Epithelial cell of esophagus (primary cell): ENCODE results near the gene KANSL1L.

Experiments used
- DNase-seq: peaks from one replicate; pipeline ENCODE4 v3.0.0; 2010; ENCODE audit warnings: low read depth
- H3K4me3 ChIP-seq: 2 replicates; pipeline ENCODE4 v1.5.1; 2011; ENCODE audit warnings: mild to moderate bottlenecking, low read length, control low read depth
- TF ChIP-seq, protein P1 (sequence below): IDR thresholded peaks from 2 replicates; pipeline ENCODE4 v1.5.1; 2011; ENCODE audit warnings: low read depth, mild to moderate bottlenecking, low read length, control low read depth, inconsistent platforms; ENCODE audit not compliant: insufficient read depth; ENCODE audit errors: missing control alignments

KANSL1L gene

DNA sequence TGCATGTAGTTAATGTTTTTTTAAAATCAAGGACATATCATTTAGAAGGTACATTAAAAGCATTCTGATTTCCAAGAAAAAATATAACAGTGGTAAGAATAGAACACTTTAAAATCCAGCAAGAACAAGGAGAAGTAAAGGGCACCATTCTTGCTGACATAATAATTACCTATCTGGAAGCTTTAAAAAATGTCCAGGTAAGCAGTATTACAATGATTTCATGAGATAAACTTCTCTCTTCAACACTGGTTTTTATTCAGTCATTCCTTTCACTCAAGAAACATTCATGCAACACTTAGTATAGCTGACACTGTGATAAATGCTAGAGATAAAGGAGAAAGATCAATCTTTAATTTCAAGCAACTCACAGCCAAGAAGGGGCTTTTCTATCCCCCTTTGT is 2.9 kb upstream of the KANSL1L start:
- no peak for DNase-seq
- TF ChIP-seq, protein P1, sequence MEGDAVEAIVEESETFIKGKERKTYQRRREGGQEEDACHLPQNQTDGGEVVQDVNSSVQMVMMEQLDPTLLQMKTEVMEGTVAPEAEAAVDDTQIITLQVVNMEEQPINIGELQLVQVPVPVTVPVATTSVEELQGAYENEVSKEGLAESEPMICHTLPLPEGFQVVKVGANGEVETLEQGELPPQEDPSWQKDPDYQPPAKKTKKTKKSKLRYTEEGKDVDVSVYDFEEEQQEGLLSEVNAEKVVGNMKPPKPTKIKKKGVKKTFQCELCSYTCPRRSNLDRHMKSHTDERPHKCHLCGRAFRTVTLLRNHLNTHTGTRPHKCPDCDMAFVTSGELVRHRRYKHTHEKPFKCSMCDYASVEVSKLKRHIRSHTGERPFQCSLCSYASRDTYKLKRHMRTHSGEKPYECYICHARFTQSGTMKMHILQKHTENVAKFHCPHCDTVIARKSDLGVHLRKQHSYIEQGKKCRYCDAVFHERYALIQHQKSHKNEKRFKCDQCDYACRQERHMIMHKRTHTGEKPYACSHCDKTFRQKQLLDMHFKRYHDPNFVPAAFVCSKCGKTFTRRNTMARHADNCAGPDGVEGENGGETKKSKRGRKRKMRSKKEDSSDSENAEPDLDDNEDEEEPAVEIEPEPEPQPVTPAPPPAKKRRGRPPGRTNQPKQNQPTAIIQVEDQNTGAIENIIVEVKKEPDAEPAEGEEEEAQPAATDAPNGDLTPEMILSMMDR: no peak
- no peak overlapping the region for H3K4me3 ChIP-seq

DNA sequence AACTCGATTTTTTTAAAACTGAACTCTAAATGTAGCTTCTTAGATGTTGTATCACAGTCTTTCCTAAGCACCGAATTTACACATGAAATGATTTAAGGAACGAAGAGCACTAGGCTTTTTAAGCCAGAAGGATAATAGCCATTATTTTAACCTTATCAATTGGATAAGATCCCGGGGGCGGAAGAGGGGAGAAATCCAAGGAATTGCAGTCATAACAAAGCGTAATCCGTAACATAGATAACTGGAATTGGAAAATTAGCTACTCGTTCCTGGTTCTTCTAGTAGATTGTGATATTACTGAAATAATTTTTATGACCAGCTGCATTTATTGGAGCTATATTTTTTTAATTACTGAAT is 988 bp upstream of the KANSL1L start:
- TF ChIP-seq, protein P1: no peak
- H3K4me3 ChIP-seq: peak overlapping the region; percentile 55
- no peak for DNase-seq

DNA sequence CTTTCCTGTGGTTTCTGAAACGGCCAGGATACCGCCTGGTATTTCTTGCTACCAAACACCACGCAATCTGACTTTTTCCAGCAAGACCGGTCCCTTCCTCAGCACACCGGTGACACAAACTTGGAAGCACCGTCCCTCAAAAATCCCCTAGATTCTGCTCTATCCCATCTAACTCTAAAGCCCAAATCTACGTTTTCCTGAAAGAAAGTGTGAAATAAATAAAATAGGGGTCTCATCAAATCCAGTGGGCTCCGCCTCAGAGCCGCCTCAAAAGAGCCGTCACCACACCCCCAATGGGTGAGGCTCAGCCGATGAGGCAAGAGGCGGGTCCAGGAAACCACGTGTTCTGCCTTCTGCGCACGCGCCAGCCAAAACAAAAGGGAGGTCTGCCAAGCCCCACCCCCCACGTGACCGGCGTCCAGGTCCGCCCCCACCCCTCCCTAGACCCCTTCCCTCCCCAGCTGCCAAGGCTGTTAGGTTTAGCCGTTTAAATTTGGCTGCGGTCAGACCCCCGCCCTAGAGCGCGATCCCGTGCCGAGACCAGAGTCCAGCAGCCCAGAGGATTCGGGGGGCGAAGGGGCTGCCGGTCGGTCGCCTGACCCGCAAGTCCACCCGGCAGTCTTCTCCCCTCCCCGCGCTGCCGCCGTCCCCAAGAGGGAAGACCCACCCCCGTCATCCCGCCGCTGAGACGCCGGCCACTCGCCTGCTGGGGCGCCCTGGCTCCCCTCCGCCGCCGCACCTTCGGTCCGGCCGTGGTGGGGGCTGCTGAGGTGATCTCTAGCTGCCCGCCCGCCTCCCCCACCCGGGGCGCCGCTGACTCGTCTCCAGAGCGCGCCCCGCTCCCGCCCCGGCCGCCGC is 534 bp downstream of the KANSL1L start:
- TF ChIP-seq, protein P1: no peak
- DNase-seq: peak; percentile 97
- peak overlapping the region; percentile 77 for H3K4me3 ChIP-seq

DNA sequence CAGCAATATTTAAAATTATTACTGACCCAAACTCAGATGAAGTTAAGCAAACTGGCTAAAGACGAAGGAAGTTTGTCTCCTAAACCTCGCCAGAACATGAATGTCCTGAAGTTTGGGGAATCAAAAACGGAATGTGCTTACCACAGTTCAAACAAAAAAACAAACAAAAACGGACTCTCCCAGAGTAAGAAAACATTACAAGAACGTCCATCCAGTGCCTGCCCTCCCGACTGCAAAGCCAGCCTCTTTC is 1.1 kb downstream of the KANSL1L start:
- TF ChIP-seq, protein P1: no peak
- peak overlapping the region; percentile 77 for H3K4me3 ChIP-seq
- no peak for DNase-seq

DNA sequence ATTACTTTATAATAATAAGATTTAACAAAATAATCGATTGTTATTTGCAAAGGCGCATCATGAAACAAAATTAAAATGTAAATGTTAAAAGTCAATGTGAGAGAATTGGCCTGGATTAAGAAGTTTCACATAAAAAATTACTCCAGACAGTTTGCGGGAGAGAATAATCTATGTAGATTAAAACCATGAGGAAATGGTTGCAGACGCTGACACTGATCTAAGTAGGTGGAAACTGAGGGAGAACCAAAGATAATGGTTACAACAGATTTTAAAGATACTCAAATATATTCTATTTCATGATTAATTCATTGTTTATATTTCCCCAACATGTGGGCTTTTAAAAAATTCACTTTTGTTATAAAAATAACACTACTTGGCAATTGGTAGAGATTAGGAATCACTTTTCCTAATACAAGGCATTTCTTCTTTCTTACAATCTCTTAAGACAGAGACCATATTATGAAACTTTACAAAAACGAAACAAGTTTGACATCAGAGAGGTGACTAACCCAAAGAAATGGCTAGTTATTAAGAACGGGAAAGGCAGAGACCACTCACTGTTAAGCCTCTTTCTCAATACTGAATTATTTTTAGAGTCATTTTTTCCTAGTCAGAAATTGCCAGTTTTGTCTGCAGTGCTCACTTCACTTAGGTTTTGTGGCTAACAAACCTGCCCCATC is 1.6 kb downstream of the KANSL1L start:
- TF ChIP-seq, protein P1: no peak
- peak; percentile 77 for DNase-seq
- peak overlapping the region; percentile 77 for H3K4me3 ChIP-seq

DNA sequence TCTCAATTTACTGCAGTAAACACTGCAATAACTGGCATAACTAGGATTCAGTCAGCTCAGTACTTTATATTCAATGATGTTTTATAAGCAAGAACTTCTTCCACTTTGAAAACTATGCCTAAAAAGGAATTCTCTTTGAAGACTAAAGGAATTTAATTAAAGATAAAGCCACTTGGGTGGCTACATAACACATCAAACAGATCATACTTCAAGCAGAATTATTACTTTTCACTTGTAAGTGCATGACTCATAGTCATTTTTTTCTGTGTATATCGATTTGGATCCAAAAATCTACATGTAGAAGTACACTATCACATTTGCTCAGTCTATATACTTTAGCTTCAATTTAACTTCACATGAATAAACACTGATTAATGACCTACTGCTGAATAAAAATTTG is 4.0 kb downstream of the KANSL1L start:
- no peak for DNase-seq
- TF ChIP-seq, protein P1: no peak
- H3K4me3 ChIP-seq: no peak overlapping the region

DNA sequence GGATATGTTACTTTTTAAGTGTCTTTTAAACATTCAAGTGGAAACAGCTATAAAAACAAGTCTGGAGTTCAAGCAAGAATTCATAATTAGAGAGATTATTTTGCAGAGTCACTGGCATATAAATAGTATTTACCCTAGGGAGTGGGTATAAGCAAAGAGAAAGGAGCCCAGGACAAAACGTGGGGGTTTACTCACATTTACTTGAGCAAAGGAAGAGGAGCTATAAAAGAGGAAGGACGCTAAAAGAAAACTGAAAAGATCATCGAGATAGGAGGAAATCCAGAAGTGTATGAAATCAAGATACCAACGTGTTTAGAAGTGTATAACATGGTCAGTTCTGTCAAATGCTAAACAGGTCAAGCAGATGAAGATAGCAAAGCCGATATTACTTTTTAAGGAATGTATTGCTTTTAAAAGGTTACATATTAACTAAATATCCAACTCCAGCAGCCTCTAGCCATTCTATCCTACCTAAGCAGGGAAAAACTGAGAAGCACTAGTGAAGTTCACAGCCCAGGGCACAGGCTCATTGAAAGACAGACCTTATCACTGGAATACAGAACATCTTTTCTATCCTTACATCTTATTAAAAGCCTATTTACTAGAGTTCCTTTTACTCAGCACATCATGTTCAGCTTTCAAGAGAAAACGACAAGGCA is 8.6 kb downstream of the KANSL1L start:
- no peak for DNase-seq
- TF ChIP-seq, protein P1: no peak
- no peak overlapping the region for H3K4me3 ChIP-seq
